Lower leg skin (tissue), 3 donors: ENCODE data around the gene PRAME.

ENCODE experiments used
- CTCF ChIP-seq, 3 donors: fragments of 450-650 bp; IDR thresholded peaks; one replicate each; pipeline ENCODE4 v1.5.1; 2016; ENCODE audit warnings: antibody characterized with exemption in 3 of 3, mild to moderate bottlenecking in 3 of 3, moderate library complexity in 2 of 3
- POLR2A ChIP-seq, 2 donors: fragments of 450-650 bp; IDR thresholded peaks; one replicate each; pipeline ENCODE4 v1.6.1; 2016 to 2017; ENCODE audit warnings: antibody characterized with exemption in 2 of 2, mild to moderate bottlenecking in 1 of 2, moderate library complexity in 1 of 2

GRCh38 chr22:22516992-22517391 is 42.1 kb downstream of the PRAME start:
- TF ChIP-seq CTCF (IDR thresholded peaks at IDR 0.05): no peak
- no peak for TF ChIP-seq POLR2A (IDR thresholded peaks at IDR 0.05)
